Measurements from ENCODE around the gene GJC1. TPM values are rescaled to one million over a fixed set of nuclear protein-coding genes. Genes with fewer than 3 reads are reported as not detected.

GJC1 gene
- total RNA-seq, 1 donor = 10.5 TPM

DNA sequence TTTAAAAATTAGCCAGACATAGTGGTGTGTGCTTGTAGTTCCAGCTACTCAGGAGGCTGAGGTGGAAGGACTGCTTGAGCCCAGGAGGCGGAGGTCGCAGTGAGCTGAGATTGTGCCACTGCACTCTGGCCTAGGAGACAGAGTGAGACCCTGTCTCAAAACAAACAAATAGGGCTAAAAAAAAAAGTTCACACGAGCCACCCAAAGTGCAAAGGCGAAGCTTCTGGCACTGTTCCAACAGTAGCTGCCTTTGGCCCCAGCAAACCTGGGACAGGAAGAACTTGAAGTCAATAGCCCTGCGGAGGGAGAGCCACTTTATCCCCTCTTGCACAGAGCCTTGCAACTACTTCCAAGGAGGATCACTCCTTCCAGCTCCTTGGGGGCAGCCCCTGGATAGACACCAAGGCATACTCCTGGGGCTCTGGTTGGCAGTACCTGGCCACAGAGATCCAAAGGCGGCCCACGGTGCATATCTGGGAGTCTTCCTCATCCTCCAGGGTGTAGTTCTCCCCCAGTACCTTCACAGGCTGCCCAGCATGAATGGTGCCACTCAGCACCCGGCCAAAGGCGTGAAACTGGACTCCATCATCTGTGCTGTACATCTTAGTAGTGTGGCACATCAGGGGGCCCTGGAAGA, 32.3 kb upstream of the GJC1 start:
- Histone ChIP-seq H3K27ac (ENCODE audit: low read depth, low read length) (no peak overlapping the region), H3K79me2 (ENCODE audit: insufficient read depth, low read length) (no peaks in the 10 kb centered on the region), H3K4me1 (ENCODE audit: insufficient read depth, low read length) (no peaks in the 10 kb centered on the region), H3K27me3 (ENCODE audit: insufficient read depth, low read length) (no peaks in the 10 kb centered on the region), H4K20me1 (ENCODE audit: insufficient read depth, low read length) (peaks cover 2% of the 10 kb centered on the region), H3K36me3 (ENCODE audit: insufficient read depth, low read length) (peaks cover 78% of the 10 kb centered on the region), H2AFZ (ENCODE audit: low read length) (no peak overlapping the region), H3K9me3 (ENCODE audit: low read depth, low read length) (no peaks in the 10 kb centered on the region), H3K4me3 (ENCODE audit: insufficient read depth, low read length) (no peak overlapping the region), H3K4me2 (ENCODE audit: insufficient read depth, low read length) (no peak overlapping the region)
- DNase-seq (ENCODE audit: insufficient read length, low spot score, missing footprints) = no peak
- TF ChIP-seq, protein P1, sequence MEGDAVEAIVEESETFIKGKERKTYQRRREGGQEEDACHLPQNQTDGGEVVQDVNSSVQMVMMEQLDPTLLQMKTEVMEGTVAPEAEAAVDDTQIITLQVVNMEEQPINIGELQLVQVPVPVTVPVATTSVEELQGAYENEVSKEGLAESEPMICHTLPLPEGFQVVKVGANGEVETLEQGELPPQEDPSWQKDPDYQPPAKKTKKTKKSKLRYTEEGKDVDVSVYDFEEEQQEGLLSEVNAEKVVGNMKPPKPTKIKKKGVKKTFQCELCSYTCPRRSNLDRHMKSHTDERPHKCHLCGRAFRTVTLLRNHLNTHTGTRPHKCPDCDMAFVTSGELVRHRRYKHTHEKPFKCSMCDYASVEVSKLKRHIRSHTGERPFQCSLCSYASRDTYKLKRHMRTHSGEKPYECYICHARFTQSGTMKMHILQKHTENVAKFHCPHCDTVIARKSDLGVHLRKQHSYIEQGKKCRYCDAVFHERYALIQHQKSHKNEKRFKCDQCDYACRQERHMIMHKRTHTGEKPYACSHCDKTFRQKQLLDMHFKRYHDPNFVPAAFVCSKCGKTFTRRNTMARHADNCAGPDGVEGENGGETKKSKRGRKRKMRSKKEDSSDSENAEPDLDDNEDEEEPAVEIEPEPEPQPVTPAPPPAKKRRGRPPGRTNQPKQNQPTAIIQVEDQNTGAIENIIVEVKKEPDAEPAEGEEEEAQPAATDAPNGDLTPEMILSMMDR (IDR thresholded peaks at IDR 0.05; ENCODE audit: extremely low read depth, low read depth, low read length) = no peak

DNA sequence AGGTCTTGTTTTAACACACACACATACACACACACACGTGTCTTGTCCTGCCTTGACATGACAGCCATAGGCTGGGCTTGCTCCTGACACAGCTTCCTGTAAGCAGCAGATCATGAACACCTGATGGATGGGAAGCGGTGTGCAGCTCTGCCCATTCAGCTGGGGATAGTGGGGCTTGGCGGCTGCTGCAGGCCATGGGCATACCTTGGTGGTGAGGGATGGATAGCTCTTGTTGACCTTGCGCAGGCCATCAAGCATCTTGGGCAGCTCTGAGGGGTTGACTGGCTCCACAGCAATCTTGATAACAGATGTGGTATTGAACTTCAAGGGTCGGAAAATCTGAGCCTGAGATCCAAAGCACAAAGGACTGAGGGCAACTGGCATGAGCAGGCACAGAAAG, 29.6 kb upstream of the GJC1 start:
- Histone ChIP-seq H3K4me2 (ENCODE audit: insufficient read depth, low read length) (no peak overlapping the region), H3K9me3 (ENCODE audit: low read depth, low read length) (no peaks in the 10 kb centered on the region), H3K36me3 (ENCODE audit: insufficient read depth, low read length) (peaks cover 89% of the 10 kb centered on the region), H4K20me1 (ENCODE audit: insufficient read depth, low read length) (peaks cover 2% of the 10 kb centered on the region), H3K4me3 (ENCODE audit: insufficient read depth, low read length) (no peak overlapping the region), H2AFZ (ENCODE audit: low read length) (no peak overlapping the region), H3K79me2 (ENCODE audit: insufficient read depth, low read length) (no peaks in the 10 kb centered on the region), H3K27me3 (ENCODE audit: insufficient read depth, low read length) (no peaks in the 10 kb centered on the region), H3K4me1 (ENCODE audit: insufficient read depth, low read length) (no peaks in the 10 kb centered on the region), H3K27ac (ENCODE audit: low read depth, low read length) (no peak overlapping the region)
- peak; percentile 57 for DNase-seq (ENCODE audit: insufficient read length, low spot score, missing footprints)
- TF ChIP-seq, protein P1 (IDR thresholded peaks at IDR 0.05; ENCODE audit: extremely low read depth, low read depth, low read length) = no peak

DNA sequence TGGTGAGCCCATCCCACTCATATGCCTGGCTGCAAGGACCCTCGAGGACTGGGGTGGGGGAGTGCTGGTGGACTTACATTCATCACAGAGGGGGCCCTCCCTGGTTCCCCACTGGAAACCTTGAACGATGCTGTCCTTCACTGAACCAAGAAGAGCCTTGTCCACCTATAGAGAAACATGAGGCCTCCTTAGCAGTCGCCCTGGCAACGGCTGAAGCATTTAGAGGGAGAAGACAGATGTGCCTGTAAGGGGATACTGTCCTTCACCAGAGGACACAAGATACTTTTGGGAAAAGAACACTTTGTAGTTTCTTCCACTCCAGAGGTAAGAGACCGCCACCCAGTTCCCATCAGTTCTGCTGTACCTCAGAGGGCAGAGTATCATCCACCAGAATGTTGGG, 24.1 kb upstream of the GJC1 start:
- Histone ChIP-seq H3K4me2 (ENCODE audit: insufficient read depth, low read length) (no peak overlapping the region), H3K36me3 (ENCODE audit: insufficient read depth, low read length) (peaks cover 83% of the 10 kb centered on the region), H2AFZ (ENCODE audit: low read length) (no peak overlapping the region), H3K9me3 (ENCODE audit: low read depth, low read length) (no peaks in the 10 kb centered on the region), H3K27ac (ENCODE audit: low read depth, low read length) (no peak overlapping the region), H3K27me3 (ENCODE audit: insufficient read depth, low read length) (no peaks in the 10 kb centered on the region), H3K4me3 (ENCODE audit: insufficient read depth, low read length) (no peak overlapping the region), H3K4me1 (ENCODE audit: insufficient read depth, low read length) (no peaks in the 10 kb centered on the region), H4K20me1 (ENCODE audit: insufficient read depth, low read length) (peaks cover 2% of the 10 kb centered on the region), H3K79me2 (ENCODE audit: insufficient read depth, low read length) (no peaks in the 10 kb centered on the region)
- TF ChIP-seq, protein P1 (IDR thresholded peaks at IDR 0.05; ENCODE audit: extremely low read depth, low read depth, low read length) = no peak
- peak; percentile 34 for DNase-seq (ENCODE audit: insufficient read length, low spot score, missing footprints)

DNA sequence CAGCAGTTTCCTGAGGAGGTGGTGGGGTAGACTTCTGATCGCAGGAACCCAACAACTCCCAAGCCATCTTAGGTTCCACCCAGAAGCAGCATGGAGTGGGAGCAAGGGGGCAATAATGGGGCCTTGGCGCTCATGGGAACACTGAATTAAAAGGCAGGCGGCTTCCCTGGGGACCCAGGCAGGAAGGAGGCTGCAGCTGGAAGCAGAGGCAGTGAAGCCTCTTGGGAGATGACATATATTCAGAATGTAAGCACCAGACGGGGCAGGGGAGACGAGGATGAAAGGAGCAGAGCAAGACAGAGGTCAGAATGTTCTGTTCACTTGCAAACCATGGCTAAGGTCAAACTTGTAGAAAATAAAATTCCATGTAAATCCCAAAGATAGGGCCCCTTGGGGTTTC, 20.5 kb upstream of the GJC1 start:
- H3K27me3 ChIP-seq (ENCODE audit: insufficient read depth, low read length) = no peaks in the 10 kb centered on the region
- no peak overlapping the region for H3K4me3 ChIP-seq (ENCODE audit: insufficient read depth, low read length)
- H3K36me3 ChIP-seq (ENCODE audit: insufficient read depth, low read length) = peaks cover 52% of the 10 kb centered on the region
- peak; percentile 73 for DNase-seq (ENCODE audit: insufficient read length, low spot score, missing footprints)
- TF ChIP-seq, protein P1 (IDR thresholded peaks at IDR 0.05; ENCODE audit: extremely low read depth, low read depth, low read length) = no peak
- no peaks in the 10 kb centered on the region for H3K79me2 ChIP-seq (ENCODE audit: insufficient read depth, low read length)
- H3K4me2 ChIP-seq (ENCODE audit: insufficient read depth, low read length) = no peak overlapping the region
- H3K4me1 ChIP-seq (ENCODE audit: insufficient read depth, low read length) = no peaks in the 10 kb centered on the region
- no peaks in the 10 kb centered on the region for H3K9me3 ChIP-seq (ENCODE audit: low read depth, low read length)
- H3K27ac ChIP-seq (ENCODE audit: low read depth, low read length) = no peak overlapping the region
- no peaks in the 10 kb centered on the region for H4K20me1 ChIP-seq (ENCODE audit: insufficient read depth, low read length)
- H2AFZ ChIP-seq (ENCODE audit: low read length) = no peak overlapping the region
